Trophoblast cell (in vitro differentiated cells and primary cell): ENCODE measurements around the gene PTH2.

ENCODE experiments used
- DNase-seq, 2 donors: peaks; one replicate each; pipeline ENCODE4 v3.0.0-alpha.2; 2016
- H2AFZ ChIP-seq: 2 replicates; pipeline ENCODE4 v1.6.1; 2013; ENCODE audit warnings: low read length, moderate library complexity, mild to moderate bottlenecking; ENCODE audit not compliant: insufficient read depth, poor library complexity
- H2AK5ac ChIP-seq: 2 replicates; pipeline ENCODE4 v1.6.1; 2013; ENCODE audit warnings: mild to moderate bottlenecking, low read length
- H2BK120ac ChIP-seq: 2 replicates; pipeline ENCODE4 v1.6.1; 2013; ENCODE audit warnings: low read length, mild to moderate bottlenecking, moderate library complexity; ENCODE audit not compliant: insufficient read depth, poor library complexity
- H2BK12ac ChIP-seq: 2 replicates; pipeline ENCODE4 v1.6.1; 2013; ENCODE audit warnings: mild to moderate bottlenecking, low read length, moderate library complexity
- H2BK5ac ChIP-seq: 2 replicates; pipeline ENCODE4 v1.6.1; 2013; ENCODE audit warnings: low read length, low read depth, moderate library complexity, mild to moderate bottlenecking; ENCODE audit not compliant: poor library complexity
- H3K14ac ChIP-seq: 2 replicates; pipeline ENCODE4 v1.6.1; 2013; ENCODE audit warnings: mild to moderate bottlenecking, low read length
- H3K18ac ChIP-seq: 2 replicates; pipeline ENCODE4 v1.6.1; 2013; ENCODE audit warnings: mild to moderate bottlenecking, low read length
- H3K23ac ChIP-seq: 2 replicates; pipeline ENCODE4 v1.6.1; 2013; ENCODE audit warnings: low read length
- H3K27ac ChIP-seq: 2 replicates; pipeline ENCODE4 v1.5.1; 2013; ENCODE audit warnings: low read depth, mild to moderate bottlenecking, inconsistent platforms, low read length, moderate library complexity
- H3K27me3 ChIP-seq: 2 replicates; pipeline ENCODE4 v1.6.1; 2013; ENCODE audit warnings: inconsistent platforms, mild to moderate bottlenecking, low read length, moderate library complexity; ENCODE audit not compliant: insufficient read depth
- H3K36me3 ChIP-seq, 2 experiments: 1 replicate in 1 of 2; 2 replicates in 1 of 2; pipeline ENCODE4 v1.6.1; 2013; ENCODE audit warnings: low read length in 2 of 2, mild to moderate bottlenecking in 2 of 2, moderate library complexity in 1 of 2; ENCODE audit not compliant: insufficient read depth in 2 of 2, control insufficient read depth in 1 of 2
- H3K4ac ChIP-seq: 2 replicates; pipeline ENCODE4 v1.6.1; 2013; ENCODE audit warnings: low read depth, mild to moderate bottlenecking, low read length, moderate library complexity
- H3K4me1 ChIP-seq, 2 experiments: 1 replicate in 1 of 2; 2 replicates in 1 of 2; pipeline ENCODE4 v1.6.1; 2013; ENCODE audit warnings: low read length in 2 of 2, mild to moderate bottlenecking in 2 of 2, moderate library complexity in 1 of 2; ENCODE audit not compliant: insufficient read depth in 2 of 2, control insufficient read depth in 1 of 2
- H3K4me2 ChIP-seq: 2 replicates; pipeline ENCODE4 v1.6.1; 2013; ENCODE audit warnings: inconsistent platforms, mild to moderate bottlenecking, low read length, moderate library complexity
- H3K4me3 ChIP-seq: 2 replicates; pipeline ENCODE4 v1.5.1; 2013; ENCODE audit warnings: mild to moderate bottlenecking, low read depth, low read length, inconsistent platforms
- H3K79me1 ChIP-seq: one replicate; pipeline ENCODE4 v1.6.1; 2013; ENCODE audit warnings: low read length
- H3K79me2 ChIP-seq: 2 replicates; pipeline ENCODE4 v1.6.1; 2013; ENCODE audit warnings: low read length, mild to moderate bottlenecking; ENCODE audit not compliant: control insufficient read depth, insufficient read depth, poor library complexity
- H3K9ac ChIP-seq: 2 replicates; pipeline ENCODE4 v1.6.1; 2013; ENCODE audit warnings: mild to moderate bottlenecking, low read length
- H3K9me3 ChIP-seq: 2 replicates; pipeline ENCODE4 v1.6.1; 2013; ENCODE audit warnings: low read depth, mild to moderate bottlenecking, control low read depth, inconsistent platforms, low read length; ENCODE audit not compliant: insufficient read depth
- H4K12ac ChIP-seq: 2 replicates; pipeline ENCODE4 v1.6.1; 2013; ENCODE audit warnings: low read depth, mild to moderate bottlenecking, low read length, moderate library complexity
- H4K8ac ChIP-seq: 2 replicates; pipeline ENCODE4 v1.6.1; 2013; ENCODE audit warnings: low read depth, mild to moderate bottlenecking, low read length, moderate library complexity
- H4K91ac ChIP-seq: one replicate; pipeline ENCODE4 v1.6.1; 2013; ENCODE audit warnings: low read depth, mild to moderate bottlenecking, low read length, moderate library complexity
- WGBS: extraction: QIAGEN DNeasy Blood & Tissue Kit; methylation state at CpG from one replicate; pipeline ENCODE4 v1.1.7; 2013; ENCODE audit warnings: missing lambda C conversion rate; ENCODE audit not compliant: insufficient read length, insufficient coverage; ENCODE audit errors: extremely low coverage; 5-methylcytosine and 5-hydroxymethylcytosine counted together

The PTH2 gene

DNA sequence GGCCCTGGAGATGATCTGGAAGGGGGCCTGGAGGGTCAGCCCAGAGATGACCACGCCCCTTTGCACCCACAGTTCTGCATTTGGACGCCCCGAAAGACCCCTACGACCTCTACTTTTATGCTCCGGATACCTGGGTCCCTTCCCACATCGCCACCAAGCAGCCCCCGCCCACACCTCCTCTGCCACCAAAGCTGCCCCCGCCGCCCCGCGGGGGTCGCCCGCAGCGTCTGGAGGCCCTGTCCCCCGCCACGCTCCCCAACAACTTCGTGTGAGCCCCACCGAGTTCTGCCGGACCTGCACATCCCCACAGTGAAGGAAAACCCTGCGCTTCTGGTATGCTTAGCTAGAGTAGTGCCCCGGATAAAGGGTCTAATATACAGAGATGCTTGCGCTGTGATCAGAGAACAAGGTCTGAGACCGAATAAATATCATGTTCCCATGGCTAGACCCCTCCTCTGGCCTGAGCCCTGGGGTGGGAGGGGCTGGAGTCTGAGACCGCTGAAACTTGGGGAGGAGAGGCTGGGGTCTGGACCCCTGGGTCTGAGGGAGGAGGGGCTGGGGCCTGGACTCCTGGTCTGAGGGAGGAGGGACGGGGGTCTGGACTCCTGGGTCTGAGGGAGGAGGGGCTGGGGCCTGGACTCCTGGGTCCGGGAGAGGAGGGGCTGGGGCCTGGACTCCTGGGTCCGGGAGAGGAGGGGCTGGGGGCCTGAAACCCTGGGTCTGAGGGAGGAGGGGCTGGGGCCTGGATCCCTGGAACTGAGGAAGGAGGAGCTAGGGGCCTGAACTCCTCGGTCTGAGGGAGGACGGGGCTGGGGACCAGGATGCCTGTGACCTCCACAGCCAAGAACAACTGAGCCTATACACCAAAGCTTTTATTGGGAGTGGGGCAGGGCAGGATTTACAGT is 5.6 kb upstream of the PTH2 start:
- no CpG with 5 or more reads among the region's 29 CpGs for WGBS
- H3K79me2 ChIP-seq, result no peaks in the 10 kb centered on the region
- no peak overlapping the region for H3K23ac ChIP-seq
- peaks cover 52% of the 10 kb centered on the region for H3K27me3 ChIP-seq
- H3K4me1 ChIP-seq, result peaks cover 0 to 3% of the 10 kb centered on the region in 2 experiments
- no peak overlapping the region for H4K8ac ChIP-seq
- H3K4me3 ChIP-seq, result no peak overlapping the region
- no peak overlapping the region for H4K91ac ChIP-seq
- no peak overlapping the region for H2BK120ac ChIP-seq
- H3K14ac ChIP-seq, result no peak overlapping the region
- H3K18ac ChIP-seq, result no peak overlapping the region
- H3K36me3 ChIP-seq, result no peaks in the 10 kb centered on the region
- no peak for DNase-seq
- H3K4ac ChIP-seq, result no peak overlapping the region
- H2AFZ ChIP-seq, result no peak overlapping the region
- H3K27ac ChIP-seq, result no peak overlapping the region
- H3K79me1 ChIP-seq, result no peaks in the 10 kb centered on the region
- H3K4me2 ChIP-seq, result peak overlapping the region; percentile 66
- no peak overlapping the region for H3K9ac ChIP-seq
- no peak overlapping the region for H2BK12ac ChIP-seq
- no peak overlapping the region for H2BK5ac ChIP-seq
- peaks cover 14% of the 10 kb centered on the region for H3K9me3 ChIP-seq
- no peak overlapping the region for H4K12ac ChIP-seq
- no peak overlapping the region for H2AK5ac ChIP-seq

DNA sequence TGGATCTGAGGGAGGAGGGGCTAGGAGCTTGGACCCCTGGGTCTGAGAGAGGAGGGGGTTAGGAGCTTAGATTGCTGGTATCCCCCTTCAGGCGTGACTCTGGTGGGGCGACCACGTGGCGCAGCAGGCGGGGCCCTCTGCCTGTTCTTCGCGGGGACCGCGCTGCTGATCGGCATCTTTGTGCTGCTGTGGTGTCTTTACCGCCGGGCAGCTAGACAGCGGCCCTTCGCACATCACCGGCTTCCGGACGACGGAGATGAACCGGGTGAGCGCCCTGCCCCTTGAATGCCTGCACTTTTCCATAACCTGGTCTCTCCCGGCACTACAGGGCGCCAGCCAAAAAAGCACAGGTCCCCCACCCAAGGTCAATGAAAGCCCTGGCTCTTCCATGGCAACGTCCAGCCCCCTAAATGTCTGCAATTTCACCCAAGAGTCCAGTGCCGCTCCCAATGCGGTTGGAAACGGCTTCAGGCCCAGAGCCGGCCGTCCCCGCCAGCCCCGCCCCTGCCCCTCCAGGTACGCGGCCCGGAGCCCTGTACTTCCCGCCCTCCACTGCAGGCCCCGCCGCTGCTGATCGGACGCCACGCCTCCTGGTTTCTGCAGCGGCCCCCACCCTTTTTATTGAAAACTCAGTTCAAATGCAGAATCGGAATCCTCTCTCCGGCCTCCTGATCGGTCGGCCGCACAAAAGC is 4.8 kb upstream of the PTH2 start:
- Histone ChIP-seq H3K9me3 (peaks cover 11% of the 10 kb centered on the region), H2BK120ac (no peak overlapping the region), H3K18ac (no peak overlapping the region), H3K79me2 (no peaks in the 10 kb centered on the region), H4K8ac (no peak overlapping the region), H3K4me1 (peaks cover 0 to 3% of the 10 kb centered on the region in 2 experiments), H3K4me2 (peak overlapping the region; percentile 66), H3K79me1 (no peaks in the 10 kb centered on the region), H3K36me3 (no peaks in the 10 kb centered on the region), H2BK12ac (no peak overlapping the region), H3K4me3 (no peak overlapping the region), H3K14ac (no peak overlapping the region), H3K23ac (no peak overlapping the region), H3K9ac (no peak overlapping the region), H4K12ac (no peak overlapping the region), H3K27ac (no peak overlapping the region), H4K91ac (no peak overlapping the region), H2BK5ac (no peak overlapping the region), H3K4ac (no peak overlapping the region), H3K27me3 (peaks cover 60% of the 10 kb centered on the region), H2AK5ac (no peak overlapping the region), H2AFZ (no peak overlapping the region)
- WGBS, result no CpG with 5 or more reads among the region's 45 CpGs
- peak in 1 of 2 donors; percentile 21 for DNase-seq

DNA sequence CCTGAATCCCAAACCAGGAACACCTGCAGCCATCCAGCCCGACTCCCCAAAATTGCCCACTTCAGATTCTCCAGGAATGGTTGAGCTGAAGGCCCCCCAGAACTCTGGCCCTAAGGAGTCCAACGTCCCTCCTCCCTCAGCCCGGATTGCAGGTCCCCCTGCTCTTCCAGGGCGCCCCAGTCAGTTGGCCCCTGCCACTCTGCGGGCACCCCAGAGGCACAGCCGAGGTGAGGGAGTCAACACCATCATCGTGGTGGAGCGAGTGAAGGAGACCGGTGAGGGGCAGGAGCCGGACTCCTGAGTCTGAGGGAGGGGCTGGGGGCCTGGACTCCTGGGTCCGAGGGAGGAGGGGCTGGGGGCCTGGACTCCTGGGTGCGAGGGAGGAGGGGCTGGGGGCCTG is 4.1 kb upstream of the PTH2 start:
- H2BK12ac ChIP-seq, result no peak overlapping the region
- H3K27me3 ChIP-seq, result peaks cover 67% of the 10 kb centered on the region
- no peaks in the 10 kb centered on the region for H3K36me3 ChIP-seq
- no peak overlapping the region for H3K14ac ChIP-seq
- no peak overlapping the region for H3K18ac ChIP-seq
- no peak overlapping the region for H3K27ac ChIP-seq
- H3K79me1 ChIP-seq, result no peaks in the 10 kb centered on the region
- H3K4ac ChIP-seq, result no peak overlapping the region
- no peak overlapping the region for H2BK5ac ChIP-seq
- no peaks in the 10 kb centered on the region for H3K79me2 ChIP-seq
- peaks cover 11% of the 10 kb centered on the region for H3K9me3 ChIP-seq
- no peak overlapping the region for H4K91ac ChIP-seq
- no peak overlapping the region for H2BK120ac ChIP-seq
- no peak overlapping the region for H4K8ac ChIP-seq
- no peak overlapping the region for H3K9ac ChIP-seq
- H3K4me3 ChIP-seq, result no peak overlapping the region
- no peak overlapping the region for H4K12ac ChIP-seq
- H3K4me1 ChIP-seq, result peaks cover 0 to 3% of the 10 kb centered on the region in 2 experiments
- no peak overlapping the region for H2AK5ac ChIP-seq
- DNase-seq, result no peak
- H3K4me2 ChIP-seq, result no peak overlapping the region
- H2AFZ ChIP-seq, result no peak overlapping the region
- H3K23ac ChIP-seq, result no peak overlapping the region
- no CpG with 5 or more reads among the region's 12 CpGs for WGBS

DNA sequence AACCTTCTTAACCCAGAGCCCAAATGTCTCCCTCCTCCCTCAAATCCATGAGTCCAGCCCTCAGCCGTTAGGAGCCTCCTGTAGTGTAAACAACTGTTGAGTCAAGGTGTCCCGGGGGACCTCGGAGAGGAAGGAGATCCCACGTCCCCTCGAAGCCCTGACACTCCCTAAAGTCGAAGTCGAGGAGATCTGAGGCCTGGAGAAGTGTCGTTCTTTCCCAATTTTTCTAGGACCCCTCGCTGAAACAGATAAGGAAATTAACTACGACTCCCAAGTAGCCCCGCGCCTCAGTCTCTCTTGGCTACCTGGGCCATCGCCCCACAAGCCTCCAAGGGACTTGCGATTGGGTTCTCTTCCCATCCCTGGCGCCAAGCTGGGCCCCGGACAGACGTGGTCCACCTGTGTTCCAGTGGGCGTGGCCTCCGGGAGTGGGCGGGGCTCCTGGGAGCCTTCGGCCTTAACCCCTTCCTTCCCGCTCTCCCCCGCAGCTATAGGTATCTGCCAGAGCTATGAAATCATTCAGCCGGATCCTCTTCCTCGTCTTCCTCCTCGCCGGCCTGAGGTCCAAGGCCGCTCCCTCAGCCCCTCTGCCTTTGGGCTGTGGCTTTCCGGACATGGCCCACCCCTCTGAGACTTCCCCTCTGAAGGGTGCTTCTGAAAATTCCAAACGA is 2.8 kb upstream of the PTH2 start:
- Histone ChIP-seq H3K27ac (no peak overlapping the region), H3K4me2 (no peak overlapping the region), H2BK120ac (no peak overlapping the region), H4K8ac (no peak overlapping the region), H3K4me1 (peaks cover 2 to 3% of the 10 kb centered on the region in 2 experiments), H3K23ac (no peak overlapping the region), H3K27me3 (peaks cover 76% of the 10 kb centered on the region), H3K4me3 (no peak overlapping the region), H4K12ac (no peak overlapping the region), H2AFZ (no peak overlapping the region), H3K9ac (no peak overlapping the region), H2BK12ac (no peak overlapping the region), H3K18ac (no peak overlapping the region), H3K79me2 (no peaks in the 10 kb centered on the region), H3K4ac (no peak overlapping the region), H2BK5ac (no peak overlapping the region), H3K14ac (no peak overlapping the region), H3K9me3 (peaks cover 6% of the 10 kb centered on the region), H3K79me1 (no peaks in the 10 kb centered on the region), H2AK5ac (no peak overlapping the region), H3K36me3 (no peaks in the 10 kb centered on the region), H4K91ac (no peak overlapping the region)
- WGBS, result no CpG with 5 or more reads among the region's 30 CpGs
- DNase-seq, result no peak
